MV-4-11 (cell line): ENCODE data around the gene ZBBX.
"Not testable (repeated sequence)": the region's sequence is repeated elsewhere in the genome, so short reads cannot be mapped to it uniquely, and the experiment has no call there.

ENCODE experiments used
- DNase-seq: peaks from one replicate; lab custom pipeline; 2025; lab: John Stamatoyannopoulos, UW

ZBBX gene, protein sequence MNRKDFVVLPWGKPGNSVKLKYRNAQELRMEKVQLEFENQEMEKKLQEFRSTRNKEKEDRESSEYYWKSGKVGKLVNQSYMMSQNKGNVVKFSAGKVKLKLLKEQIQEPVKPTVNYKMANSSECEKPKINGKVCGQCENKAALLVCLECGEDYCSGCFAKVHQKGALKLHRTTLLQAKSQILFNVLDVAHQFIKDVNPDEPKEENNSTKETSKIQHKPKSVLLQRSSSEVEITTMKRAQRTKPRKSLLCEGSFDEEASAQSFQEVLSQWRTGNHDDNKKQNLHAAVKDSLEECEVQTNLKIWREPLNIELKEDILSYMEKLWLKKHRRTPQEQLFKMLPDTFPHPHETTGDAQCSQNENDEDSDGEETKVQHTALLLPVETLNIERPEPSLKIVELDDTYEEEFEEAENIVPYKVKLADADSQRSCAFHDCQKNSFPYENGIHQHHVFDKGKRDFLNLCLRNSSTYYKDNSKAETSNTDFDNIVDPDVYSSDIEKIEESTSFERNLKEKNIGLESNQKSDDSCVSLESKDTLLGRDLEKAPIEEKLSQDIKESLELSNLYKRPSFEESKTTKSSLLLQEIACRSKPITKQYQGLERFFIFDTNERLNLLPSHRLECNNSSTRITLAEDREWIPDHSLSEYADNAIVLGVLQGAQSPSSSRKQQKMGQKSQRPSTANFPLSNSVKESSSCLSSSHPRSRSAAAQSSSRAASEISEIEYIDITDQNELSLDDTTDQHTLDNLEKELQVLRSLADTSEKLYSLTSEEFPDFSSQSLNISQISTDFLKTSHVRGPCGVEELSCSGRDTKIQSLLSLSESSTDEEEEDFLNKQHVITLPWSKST

GRCh38 chr3:167380004-167380689, at the start of gene ZBBX:
Gene ZBBX, minus strand, starts transcription at chr3:167380297. Its CDS starts 7,396 bp downstream, at chr3:167372901.
- peak; percentile 82 for DNase-seq

GRCh38 chr3:167426962-167427361, 46.9 kb upstream of the ZBBX start:
- DNase-seq, result not testable (repeated sequence)

DNA sequence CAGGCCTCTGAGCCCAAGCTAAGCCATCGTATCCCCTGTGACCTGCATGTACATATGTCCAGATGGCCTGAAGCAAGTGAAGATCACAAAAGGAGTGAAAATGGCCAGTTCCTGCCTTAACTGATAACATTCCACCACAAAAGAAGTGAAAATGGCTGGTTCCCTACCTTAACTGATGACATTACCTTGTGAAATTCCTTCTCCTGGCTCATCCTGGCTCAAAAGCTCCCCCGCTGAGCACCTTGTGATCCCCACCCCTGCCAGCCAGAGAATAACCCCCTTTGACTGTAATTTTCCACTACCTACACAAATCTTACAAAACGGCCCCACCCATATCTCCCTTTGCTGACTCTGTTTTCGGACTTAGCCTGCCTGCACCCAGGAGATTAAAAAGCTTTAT, 42.3 kb upstream of the ZBBX start:
- not testable (repeated sequence) for DNase-seq

GRCh38 chr3:167409611-167410010, 29.5 kb upstream of the ZBBX start:
- DNase-seq, result no peak

DNA sequence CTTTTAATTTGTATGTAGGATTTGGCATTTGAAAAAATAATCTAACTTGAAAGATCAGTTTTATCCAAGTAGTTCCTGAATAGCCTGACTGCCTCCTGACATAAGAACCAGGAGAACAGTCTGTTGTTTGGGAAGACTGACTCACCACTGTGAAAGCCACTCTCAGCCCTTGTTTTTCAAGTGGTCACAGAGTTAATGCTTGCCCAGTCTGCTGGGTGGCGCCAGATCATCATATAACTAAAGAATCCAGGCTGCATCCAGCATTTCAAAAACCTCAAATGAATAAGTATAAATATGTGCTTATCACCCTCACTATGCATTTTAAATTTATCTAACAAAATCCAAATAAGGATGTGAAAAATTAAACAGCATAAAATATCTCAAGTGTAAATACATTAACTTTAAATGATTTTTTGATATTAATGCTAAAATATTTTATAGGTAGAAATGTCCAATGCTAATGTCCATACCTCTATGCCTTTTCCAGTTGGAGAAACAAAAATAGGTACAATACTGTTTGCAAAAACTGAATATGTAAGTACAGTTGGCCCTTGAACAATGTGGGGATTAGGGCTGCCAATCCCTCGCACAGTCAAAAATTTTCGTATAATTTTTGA, 26.9 kb upstream of the ZBBX start:
- DNase-seq, result peak; percentile 56

DNA sequence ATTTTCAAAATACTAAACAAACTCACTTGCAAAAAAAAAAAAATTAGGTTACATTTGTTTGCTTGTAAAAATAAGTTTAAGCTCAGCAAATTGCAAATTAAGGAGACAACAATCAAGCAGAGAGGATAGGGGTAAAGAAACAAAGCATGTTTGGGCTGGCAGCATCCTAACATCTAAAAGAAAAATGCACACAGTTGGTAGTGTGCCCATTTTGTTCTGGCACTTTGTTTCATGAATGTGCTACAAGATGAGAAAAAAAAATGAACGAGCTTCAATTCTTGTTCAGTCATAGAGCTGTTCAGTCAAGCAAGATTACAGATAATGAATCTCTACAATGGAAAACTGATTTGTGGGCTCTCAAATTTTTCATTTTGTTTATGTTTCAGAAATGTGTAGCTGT, 17.7 kb upstream of the ZBBX start:
- DNase-seq, result no peak

- no peak for DNase-seq
Observed at GRCh38 chr3:167396075-167396474, 16.0 kb upstream of the ZBBX start.

GRCh38 chr3:167394003-167394402, 13.9 kb upstream of the ZBBX start:
- no peak for DNase-seq

- DNase-seq, result no peak
Observed at GRCh38 chr3:167382155-167382554, 2.1 kb upstream of the ZBBX start.

GRCh38 chr3:167375478-167375877, 4.6 kb downstream of the ZBBX start:
- DNase-seq, result no peak

DNA sequence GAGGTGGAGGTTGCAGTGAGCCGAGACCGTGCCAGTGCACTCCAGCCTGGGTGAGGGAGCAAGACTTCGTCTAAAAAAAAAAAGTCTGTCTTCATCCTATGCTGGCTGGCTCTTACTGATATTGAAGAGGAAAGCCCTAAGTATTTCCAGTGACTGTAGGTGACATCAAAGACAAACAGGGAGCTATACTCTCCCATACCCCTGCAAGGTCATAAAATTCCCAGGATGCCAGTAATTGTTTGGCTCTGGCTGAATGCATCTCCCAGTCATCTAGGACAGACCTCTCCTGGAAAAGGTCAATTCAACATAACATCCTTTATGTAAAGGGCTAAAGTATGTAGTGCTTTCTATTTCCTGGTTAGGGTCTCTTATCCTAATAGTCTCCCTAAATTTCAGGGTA, 8.0 kb downstream of the ZBBX start:
- no peak for DNase-seq

GRCh38 chr3:167361948-167362347, 18.1 kb downstream of the ZBBX start:
- DNase-seq, result no peak

DNA sequence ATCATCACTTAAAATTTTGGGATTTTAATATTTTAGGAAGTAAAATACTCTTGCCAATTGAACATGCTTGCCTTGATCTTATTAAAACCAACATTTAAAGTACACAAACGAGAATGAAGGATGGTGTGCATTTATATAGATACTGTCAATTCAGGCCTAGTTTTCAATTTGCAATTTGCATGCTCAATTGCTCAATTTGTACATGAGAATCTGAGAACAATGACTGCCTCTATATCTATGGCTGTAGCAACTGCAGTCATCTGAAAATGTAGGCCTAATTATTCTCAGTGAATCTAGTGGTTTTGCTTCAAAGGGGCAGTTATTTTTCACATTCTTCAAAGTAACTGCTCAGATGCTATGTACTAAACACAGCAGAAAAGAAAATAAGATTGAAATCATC, 18.8 kb downstream of the ZBBX start:
- DNase-seq, result no peak

GRCh38 chr3:167355446-167355845, 24.7 kb downstream of the ZBBX start:
- no peak for DNase-seq

DNA sequence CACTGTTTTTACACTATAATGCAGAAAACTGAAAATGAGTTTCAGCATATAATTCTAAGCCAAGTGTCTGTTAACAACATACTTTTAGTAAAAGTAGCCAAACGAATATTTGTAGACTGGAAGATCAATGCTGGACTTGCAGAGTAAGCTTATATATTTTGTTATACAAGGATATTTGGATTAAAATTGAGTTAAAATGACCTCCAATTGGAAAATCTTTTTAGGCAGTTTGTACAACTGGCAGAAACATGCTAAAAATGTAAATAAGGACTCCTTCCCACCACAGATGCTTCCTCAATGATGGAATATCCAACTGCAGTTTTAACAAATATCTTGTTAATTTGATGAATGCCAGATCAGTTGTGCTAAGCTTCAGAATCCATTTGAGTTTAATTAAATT, 25.3 kb downstream of the ZBBX start:
- no peak for DNase-seq

DNA sequence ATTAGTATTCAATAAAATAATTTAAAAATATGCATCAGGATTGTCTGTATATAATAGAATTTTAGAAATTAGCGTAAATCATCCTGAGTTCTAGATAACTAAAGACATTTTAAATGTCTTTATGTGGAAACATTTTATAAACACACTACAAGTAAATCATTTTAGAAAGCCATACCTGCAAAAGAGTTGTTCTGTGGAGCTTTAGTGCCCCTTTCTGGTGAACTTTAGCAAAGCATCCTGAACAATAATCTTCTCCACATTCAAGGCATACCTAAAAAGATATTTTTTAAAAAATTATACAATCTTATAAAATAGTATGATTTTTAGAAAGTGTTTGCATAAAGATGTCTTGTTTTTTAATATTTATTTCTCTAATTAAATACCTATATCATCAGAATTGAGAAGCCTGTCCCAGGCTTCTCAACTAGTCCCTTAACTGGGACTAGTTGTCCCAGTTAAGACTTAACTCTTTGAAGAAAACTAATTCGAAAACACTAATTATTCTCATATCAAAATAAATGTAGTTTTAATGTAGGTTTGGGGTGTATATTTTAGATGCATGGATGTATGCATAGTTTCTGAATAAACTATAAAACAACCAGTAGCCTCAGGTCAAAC, 29.7 kb downstream of the ZBBX start:
- peak; percentile 29 for DNase-seq

DNA sequence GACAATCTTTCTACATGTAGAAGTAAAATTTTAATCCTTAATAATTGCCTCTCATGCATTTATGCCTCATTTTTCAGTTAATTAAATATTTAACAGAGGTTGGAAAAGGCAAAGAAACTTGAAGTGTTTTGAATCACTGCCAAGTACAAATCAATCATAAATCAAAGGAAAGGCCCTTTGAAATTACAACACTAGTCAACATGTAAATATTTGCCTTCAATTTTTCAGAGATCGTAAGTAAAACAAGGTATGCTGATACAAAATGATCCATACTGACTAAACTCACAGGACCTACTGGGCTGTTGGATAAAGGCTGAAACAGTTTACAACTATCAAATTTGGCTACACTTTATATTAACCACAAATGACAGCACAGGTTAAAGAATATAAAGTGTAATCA, 33.9 kb downstream of the ZBBX start:
- DNase-seq, result no peak

DNA sequence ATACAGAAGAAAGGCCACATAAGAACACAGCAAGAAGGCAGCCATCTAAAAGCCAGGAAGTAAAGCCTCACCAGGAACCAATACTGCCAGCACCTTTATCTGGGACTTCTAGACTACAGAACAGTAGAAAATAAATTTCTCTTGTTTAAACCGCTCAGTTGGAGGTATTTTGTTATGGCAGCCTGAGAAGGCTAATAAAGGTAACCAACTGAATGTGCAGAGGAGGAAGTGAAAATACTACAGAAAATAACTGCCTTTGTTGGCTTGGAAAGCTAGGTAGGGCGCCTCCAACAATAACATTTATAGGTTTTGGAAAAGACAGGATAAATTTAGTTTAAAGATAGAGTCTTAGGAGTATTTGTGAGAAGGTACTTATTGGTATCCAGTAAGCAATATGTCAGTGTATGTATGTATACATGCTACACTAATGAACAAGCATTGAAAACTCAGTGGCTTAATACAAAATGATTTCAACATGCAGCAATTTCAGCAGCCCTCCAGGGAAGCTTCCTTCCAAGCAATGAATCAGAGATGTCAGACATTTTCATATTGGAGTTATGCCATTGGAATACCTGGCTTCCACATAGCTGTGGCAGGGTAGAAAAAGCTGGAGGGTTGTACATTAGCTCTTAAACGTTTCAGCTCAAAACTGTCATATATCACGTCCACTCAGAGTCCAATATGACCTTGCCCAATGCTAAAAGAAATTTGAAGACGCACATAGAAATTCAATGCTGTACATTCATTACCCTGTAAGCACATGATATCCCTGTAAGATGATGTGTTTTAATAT, 48.9 kb downstream of the ZBBX start:
- peak; percentile 54 for DNase-seq

DNA sequence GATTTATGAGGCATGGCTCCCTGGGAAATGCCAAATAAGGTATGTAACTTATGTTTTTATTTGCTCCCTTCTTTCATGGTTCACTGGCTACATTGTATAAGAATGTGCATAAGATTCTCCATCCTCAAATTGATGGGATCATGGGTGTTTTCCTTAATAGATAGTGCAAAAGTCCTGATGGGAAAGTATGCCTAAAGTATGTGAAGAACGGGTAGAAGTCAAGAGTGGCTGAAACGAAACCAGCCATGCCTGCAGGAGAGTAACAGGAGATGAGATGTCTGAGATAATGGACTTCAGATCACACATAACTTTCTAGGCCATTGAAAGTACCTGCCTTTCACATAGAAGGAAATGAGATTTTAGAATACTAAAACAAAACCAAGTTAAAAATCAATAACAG, 56.5 kb downstream of the ZBBX start:
- no peak for DNase-seq

- peak; percentile 92 for DNase-seq
Observed at GRCh38 chr3:167318996-167319615, 61.0 kb downstream of the ZBBX start.
